GM12878 (cell line): ENCODE results near the gene CTCFL. TPM values are rescaled to one million over a fixed set of nuclear protein-coding genes. Genes with fewer than 3 reads are reported as not detected.

Experiments used
- ATAC-seq: fragments of 200-7000 bp; cut with Tn5 transposase; 3 replicates; pipeline ENCODE4 v1.9.1; 2020; ENCODE audit warnings: mild to moderate bottlenecking, moderate library complexity
- BruUV-seq: library from RNA; stranded (reverse); fragments of 400-500 nt; replicated peaks from 2 replicates; lab custom pipeline; 2021; lab: Mats Ljungman, UMichigan
- CTCF ChIA-PET: fragments of 300-600 bp; sonication (Branson Sonifier 250); formaldehyde crosslinking; extraction: SDS; loops from one replicate; lab custom pipeline; 2021; ENCODE audit warnings: inconsistent platforms; lab: Yijun Ruan, JAX
- POLR2A ChIA-PET: fragments of 350-600 bp; formaldehyde crosslinking; extraction: SDS; loops from one replicate; lab custom pipeline; 2021; ENCODE audit warnings: inconsistent platforms; lab: Charles Lee
- RAD21 ChIA-PET: fragments of 300-600 bp; sonication (Branson Sonifier 250); formaldehyde crosslinking; loops from one replicate; lab custom pipeline; 2023; ENCODE audit warnings: antibody characterized with exemption; ENCODE audit not compliant: unreplicated experiment; lab: Charles Lee
- SMC1A ChIA-PET: fragments of 300-600 bp; sonication (Branson Sonifier 250); formaldehyde crosslinking; loops from one replicate; lab custom pipeline; 2023; ENCODE audit not compliant: unreplicated experiment, uncharacterized antibody; lab: Charles Lee
- DNase-seq: peaks from one replicate; pipeline ENCODE4 v3.0.0-alpha.2; 2011; ENCODE audit warnings: low read depth, low spot score
- FAIRE-seq: peaks from 3 replicates; lab custom pipeline; 2011; peaks lifted over from hg19 to GRCh38; lab: Jason Lieb, UNC
- H2AFZ ChIP-seq: 2 replicates; pipeline ENCODE4 v1.6.0; 2011; ENCODE audit warnings: low read depth, low read length, control low read depth; ENCODE audit not compliant: control insufficient read depth
- H3K27ac ChIP-seq: 2 replicates; pipeline ENCODE4 v1.5.1; 2011; ENCODE audit warnings: control low read depth; ENCODE audit not compliant: control insufficient read depth, insufficient read depth
- H3K27me3 ChIP-seq, 2 experiments: replicated peaks in 1 of 2; 2 replicates each; pipeline versions ENCODE4 v1.6.0 to v1.6.1; 2011; ENCODE audit warnings: low read length in 1 of 2; ENCODE audit not compliant: control insufficient read depth in 2 of 2, insufficient read depth in 2 of 2
- H3K36me3 ChIP-seq, 2 experiments: 2 replicates each; pipeline ENCODE4 v1.5.1; 2011; ENCODE audit warnings: low read length in 1 of 2; ENCODE audit not compliant: control insufficient read depth in 2 of 2, insufficient read depth in 2 of 2
- H3K4me1 ChIP-seq: 2 replicates; pipeline ENCODE4 v1.6.1; 2011; ENCODE audit warnings: mild to moderate bottlenecking, low read length, moderate library complexity, mixed read lengths; ENCODE audit not compliant: control insufficient read depth, insufficient read depth
- H3K4me2 ChIP-seq: 2 replicates; pipeline ENCODE4 v1.6.0; 2011; ENCODE audit warnings: control low read depth; ENCODE audit not compliant: control insufficient read depth, insufficient read depth
- H3K4me3 ChIP-seq: fragments of 200-600 bp; sonication (generic); 2 replicates; pipeline ENCODE4 v1.5.1; 2016
- H3K79me2 ChIP-seq: 2 replicates; pipeline ENCODE4 v1.6.0; 2011; ENCODE audit warnings: low read length; ENCODE audit not compliant: control insufficient read depth, insufficient read depth
- H3K9ac ChIP-seq: 2 replicates; pipeline ENCODE4 v1.8.0; 2011; ENCODE audit warnings: low read length, control low read depth, mixed read lengths; ENCODE audit not compliant: control insufficient read depth, insufficient read depth
- H3K9me3 ChIP-seq: replicated peaks from 3 replicates; pipeline ENCODE4 v1.5.1; 2011; ENCODE audit warnings: mild to moderate bottlenecking, low read length; ENCODE audit not compliant: control insufficient read depth, insufficient read depth
- H4K20me1 ChIP-seq: 2 replicates; pipeline ENCODE4 v1.6.0; 2011; ENCODE audit not compliant: control insufficient read depth, insufficient read depth
- ATF7 ChIP-seq: fragments of 450-650 bp; IDR thresholded peaks from 2 replicates; pipeline ENCODE4 v1.6.1; 2016; ENCODE audit warnings: low read depth, mild to moderate bottlenecking
- WGBS: methylation state at CpG from one replicate; pipeline ENCODE4 v1.1.6; 2016; ENCODE audit warnings: low lambda C conversion rate; ENCODE audit not compliant: insufficient replicate concordance, insufficient coverage; ENCODE audit errors: missing lambda C conversion rate; 5-methylcytosine and 5-hydroxymethylcytosine counted together
- in situ Hi-C: fragments of 300-500 bp; cut with MboI; formaldehyde crosslinking; loops from 9 replicates; pipeline ENCODE4 v1.14.3; 2018; ENCODE audit warnings: mixed read lengths
- intact Hi-C: fragments of 100-400 bp; cut with micrococcal nuclease; formaldehyde crosslinking; loops from one replicate; pipeline ENCODE4 v1.14.2; 2022; ENCODE audit not compliant: unreplicated experiment
- polyA plus RNA-seq, 11 experiments: library from polyadenylated mRNA; depleted of rRNA in 4 of 11; unstranded in 6 of 11; stranded (reverse) in 5 of 11; fragments of >200 nt; fragmentation: Nextera tagmentation in 4 of 11; fragmentation: Illumina TruSeq in 1 of 11; extraction: Ambion mirVana in 4 of 11; extraction: Trizol in 1 of 11; gene quantifications; 1 replicate in 1 of 11; 2 replicates in 10 of 11; pipeline versions ENCODE4 v1.2.1 to v1.2.3, GENCODE V29; 2011 to 2016; ENCODE audit warnings: inconsistent platforms in 2 of 11, missing spikeins in 2 of 11, low read depth in 1 of 11
- total RNA-seq, 4 experiments: library from RNA; depleted of rRNA in 3 of 4; stranded (reverse); fragments of >200 nt in 3 of 4; fragmentation: Illumina TruSeq in 1 of 4; extraction: Trizol in 1 of 4; gene quantifications; 2 replicates each; pipeline versions ENCODE4 v1.2.1 to v1.2.3, GENCODE V29; 2013 to 2021
- TF ChIP-seq, protein P1 (sequence below): fragments of 450-650 bp; formaldehyde crosslinking; IDR thresholded peaks from 2 replicates; pipeline ENCODE4 v1.5.0; 2022; ENCODE audit warnings: mild to moderate bottlenecking, missing genetic modification characterization

The CTCFL gene
- total and polyA plus RNA-seq, 10 of the 15 experiments (the other 5 are each of a cell fraction or from before 2014, with no cell fraction given) = 0.06 to 0.20 (median 0.11) TPM; not detected in 4

DNA sequence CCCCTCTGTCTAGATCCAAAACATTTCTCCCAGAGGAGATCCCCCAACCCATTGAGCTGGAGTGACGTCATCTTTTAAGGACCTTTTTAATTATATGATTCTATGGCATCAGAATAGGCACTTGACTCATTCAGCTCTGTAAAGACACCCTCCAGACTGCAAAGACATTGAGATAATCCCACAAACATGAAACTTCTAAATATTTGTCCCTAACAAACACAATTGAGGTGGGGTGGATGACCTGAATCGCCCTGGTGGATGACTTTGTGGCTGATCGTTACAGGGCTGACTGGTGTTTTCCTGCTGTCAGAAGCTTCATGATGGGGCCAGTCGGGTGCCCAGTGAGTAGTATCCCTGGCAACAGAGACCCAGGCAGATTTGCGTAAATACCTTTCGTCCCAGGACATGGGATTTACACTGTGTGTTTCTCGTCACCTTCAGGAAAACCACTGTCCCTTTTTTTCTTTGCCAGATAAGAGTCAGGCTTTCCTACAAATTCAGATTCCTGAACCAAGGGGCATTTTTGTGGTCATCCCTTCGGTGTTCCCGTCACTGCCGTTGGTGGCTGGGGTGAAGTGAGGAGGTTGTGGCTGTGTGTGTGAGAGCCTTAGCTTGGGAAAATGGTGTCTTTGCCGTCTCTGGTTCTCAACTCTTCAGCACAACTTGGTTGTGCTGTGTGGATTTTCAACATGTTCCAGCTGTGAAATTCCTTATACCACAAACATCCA lies 30.7 kb upstream of the CTCFL start:
- Histone ChIP-seq H3K27ac (no peak overlapping the region), H3K9me3 (no peaks in the 10 kb centered on the region), H3K4me2 (no peak overlapping the region), H3K4me1 (no peaks in the 10 kb centered on the region), H3K79me2 (no peaks in the 10 kb centered on the region), H3K36me3 (no peaks in the 10 kb centered on the region), H3K9ac (no peak overlapping the region), H4K20me1 (no peaks in the 10 kb centered on the region; the same call in 1 of the 2 replicates), H3K27me3 (peaks cover 9% of the 10 kb centered on the region in 2 experiments; a peak in 3 of 4 replicates), H3K4me3 (no peak overlapping the region), H2AFZ (no peak overlapping the region)
- SMC1A ChIA-PET = no interaction called here
- POLR2A ChIA-PET = no interaction called here
- CTCF ChIA-PET = no interaction called here
- ATAC-seq (no peak), DNase-seq (no peak), FAIRE-seq (no peak)
- in situ Hi-C loops = no loop called here
- intact Hi-C loops = no loop called here
- peak; percentile 30; the same call in 1 of the 2 replicates for TF ChIP-seq ATF7
- TF ChIP-seq, protein P1, sequence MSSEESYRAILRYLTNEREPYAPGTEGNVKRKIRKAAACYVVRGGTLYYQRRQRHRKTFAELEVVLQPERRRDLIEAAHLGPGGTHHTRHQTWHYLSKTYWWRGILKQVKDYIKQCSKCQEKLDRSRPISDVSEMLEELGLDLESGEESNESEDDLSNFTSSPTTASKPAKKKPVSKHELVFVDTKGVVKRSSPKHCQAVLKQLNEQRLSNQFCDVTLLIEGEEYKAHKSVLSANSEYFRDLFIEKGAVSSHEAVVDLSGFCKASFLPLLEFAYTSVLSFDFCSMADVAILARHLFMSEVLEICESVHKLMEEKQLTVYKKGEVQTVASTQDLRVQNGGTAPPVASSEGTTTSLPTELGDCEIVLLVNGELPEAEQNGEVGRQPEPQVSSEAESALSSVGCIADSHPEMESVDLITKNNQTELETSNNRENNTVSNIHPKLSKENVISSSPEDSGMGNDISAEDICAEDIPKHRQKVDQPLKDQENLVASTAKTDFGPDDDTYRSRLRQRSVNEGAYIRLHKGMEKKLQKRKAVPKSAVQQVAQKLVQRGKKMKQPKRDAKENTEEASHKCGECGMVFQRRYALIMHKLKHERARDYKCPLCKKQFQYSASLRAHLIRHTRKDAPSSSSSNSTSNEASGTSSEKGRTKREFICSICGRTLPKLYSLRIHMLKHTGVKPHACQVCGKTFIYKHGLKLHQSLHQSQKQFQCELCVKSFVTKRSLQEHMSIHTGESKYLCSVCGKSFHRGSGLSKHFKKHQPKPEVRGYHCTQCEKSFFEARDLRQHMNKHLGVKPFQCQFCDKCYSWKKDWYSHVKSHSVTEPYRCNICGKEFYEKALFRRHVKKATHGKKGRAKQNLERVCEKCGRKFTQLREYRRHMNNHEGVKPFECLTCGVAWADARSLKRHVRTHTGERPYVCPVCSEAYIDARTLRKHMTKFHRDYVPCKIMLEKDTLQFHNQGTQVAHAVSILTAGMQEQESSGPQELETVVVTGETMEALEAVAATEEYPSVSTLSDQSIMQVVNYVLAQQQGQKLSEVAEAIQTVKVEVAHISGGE (CRISPR knock-in tag) = no peak
- RAD21 ChIA-PET = no interaction called here
- WGBS = 36% methylated on average over 11 of the region's 11 CpGs
- BruUV-seq = no TSS peak
